ENCODE results near the gene TBCCD1.

Gene TBCCD1

GRCh38 chr3:186530415-186530814, 36.7 kb downstream of the TBCCD1 start:
- no peak for DNase-seq
- no peaks in the 10 kb centered on the region for H3K27me3 ChIP-seq (replicated peaks in 2 of 5; ENCODE audit: control insufficient read depth in 4 of 5, insufficient read depth in 5 of 5, low read length in 4 of 5)
- no peaks in the 10 kb centered on the region for H3K36me3 ChIP-seq (ENCODE audit: control insufficient read depth in 4 of 4, insufficient read depth in 4 of 4, low read length in 3 of 4)
- H3K9me3 ChIP-seq (ENCODE audit: control extremely low read depth in 1 of 5, control insufficient read depth in 4 of 5, insufficient read depth in 2 of 5, low read depth in 1 of 5, low read length in 4 of 5) = peaks cover 0 to 4% (median 0%) of the 10 kb centered on the region in 5 experiments
- no peak overlapping the region for H3K27ac ChIP-seq (ENCODE audit: insufficient read depth in 1 of 2, low read depth in 1 of 2, low read length in 2 of 2, poor library complexity in 1 of 2, severe bottlenecking in 2 of 2)
- ChIA-PET CTCF (interaction anchor here (1.8 to 3.5 kb wide), 4 partner anchors 11 to 271 kb away, joined by 8 to 41 read pairs (median 10); no protein-coding TSS in a partner anchor), POLR2A (no interaction called here)
- peaks cover 25 to 81% (median 59%) of the 10 kb centered on the region in 4 experiments for H3K4me1 ChIP-seq (ENCODE audit: control extremely low read depth in 1 of 4, control insufficient read depth in 4 of 4, insufficient read depth in 4 of 4, low read length in 3 of 4)
- H3K4me3 ChIP-seq (ENCODE audit: control insufficient read depth in 1 of 7, extremely low read depth in 1 of 7, insufficient read depth in 4 of 7, low read depth in 2 of 7, low read length in 6 of 7) = no peak overlapping the region

GRCh38 chr3:186529201-186529999, 37.7 kb downstream of the TBCCD1 start:
- WGBS (ENCODE audit: insufficient coverage) = 55% methylated on average over 8 of the region's 11 CpGs
- CTCF ChIA-PET = interaction anchor here (0.9 to 3.5 kb wide), 18 partner anchors 10 to 552 kb away, joined by 3 to 41 read pairs (median 4); no protein-coding TSS in a partner anchor
- H3K9me3 ChIP-seq (ENCODE audit: control extremely low read depth in 1 of 5, control insufficient read depth in 4 of 5, insufficient read depth in 2 of 5, low read depth in 1 of 5, low read length in 4 of 5) = peaks cover 0 to 4% (median 0%) of the 10 kb centered on the region in 5 experiments
- no peaks in the 10 kb centered on the region for H3K36me3 ChIP-seq (ENCODE audit: control insufficient read depth in 4 of 4, insufficient read depth in 4 of 4, low read length in 3 of 4)
- peak; percentile 73 to 99 (median 97) for DNase-seq
- no peaks in the 10 kb centered on the region for H3K27me3 ChIP-seq (replicated peaks in 2 of 5; ENCODE audit: control insufficient read depth in 4 of 5, insufficient read depth in 5 of 5, low read length in 4 of 5)
- peak overlapping the region in 1 of 7 experiments; percentile 36 for H3K4me3 ChIP-seq (ENCODE audit: control insufficient read depth in 1 of 7, extremely low read depth in 1 of 7, insufficient read depth in 4 of 7, low read depth in 2 of 7, low read length in 6 of 7)
- peak overlapping the region in 1 of 2 experiments; percentile 49 for H3K27ac ChIP-seq (ENCODE audit: insufficient read depth in 1 of 2, low read depth in 1 of 2, low read length in 2 of 2, poor library complexity in 1 of 2, severe bottlenecking in 2 of 2)
- peaks cover 24 to 79% (median 57%) of the 10 kb centered on the region in 4 experiments for H3K4me1 ChIP-seq (ENCODE audit: control extremely low read depth in 1 of 4, control insufficient read depth in 4 of 4, insufficient read depth in 4 of 4, low read length in 3 of 4)
- POLR2A ChIA-PET = interaction anchor here (0.7 to 1.6 kb wide), 4 partner anchors 9 to 181 kb away, joined by 3 to 17 read pairs (median 4); no protein-coding TSS in a partner anchor

DNA sequence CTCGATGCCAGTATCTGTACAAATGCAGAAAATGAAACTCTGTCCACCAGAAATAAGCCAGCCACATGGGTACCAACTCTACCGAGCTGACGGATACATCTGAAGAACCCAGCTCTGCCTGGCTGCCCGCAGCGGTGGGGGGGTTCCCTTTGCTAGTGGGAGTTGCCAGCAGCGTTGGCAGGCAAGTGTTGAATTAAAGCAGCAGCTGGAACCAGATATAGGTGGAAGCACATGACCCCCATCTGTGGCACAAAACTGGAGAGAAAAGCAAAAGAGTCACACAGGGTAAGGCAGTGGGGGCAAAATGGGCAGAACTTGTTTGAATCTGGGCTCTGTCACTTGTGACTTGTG, 40.9 kb downstream of the TBCCD1 start:
- Histone ChIP-seq H3K4me3 (ENCODE audit: control insufficient read depth in 1 of 7, extremely low read depth in 1 of 7, insufficient read depth in 4 of 7, low read depth in 2 of 7, low read length in 6 of 7) (no peak overlapping the region), H3K27me3 (replicated peaks in 2 of 5; ENCODE audit: control insufficient read depth in 4 of 5, insufficient read depth in 5 of 5, low read length in 4 of 5) (no peaks in the 10 kb centered on the region), H3K27ac (ENCODE audit: insufficient read depth in 1 of 2, low read depth in 1 of 2, low read length in 2 of 2, poor library complexity in 1 of 2, severe bottlenecking in 2 of 2) (no peak overlapping the region), H3K36me3 (ENCODE audit: control insufficient read depth in 4 of 4, insufficient read depth in 4 of 4, low read length in 3 of 4) (no peaks in the 10 kb centered on the region), H3K4me1 (ENCODE audit: control extremely low read depth in 1 of 4, control insufficient read depth in 4 of 4, insufficient read depth in 4 of 4, low read length in 3 of 4) (peaks cover 7 to 64% (median 42%) of the 10 kb centered on the region in 4 experiments), H3K9me3 (ENCODE audit: control extremely low read depth in 1 of 5, control insufficient read depth in 4 of 5, insufficient read depth in 2 of 5, low read depth in 1 of 5, low read length in 4 of 5) (peaks cover 0 to 4% (median 0%) of the 10 kb centered on the region in 5 experiments)
- CTCF ChIA-PET = interaction anchor here (0.6 to 1.8 kb wide), 5 partner anchors 9 to 558 kb away, joined by 3 to 6 read pairs (median 3); no protein-coding TSS in a partner anchor
- 90% methylated on average over 5 of the region's 6 CpGs for WGBS (ENCODE audit: insufficient coverage)
- POLR2A ChIA-PET = interaction anchor here (0.6 to 1.6 kb wide), 4 partner anchors 8 to 922 kb away, joined by 3 read pairs; partner anchors contain the start of gene TBCCD1
- peak in 2 of 3 donors; percentile 37 to 68 for DNase-seq

- H3K4me3 ChIP-seq (ENCODE audit: control insufficient read depth in 1 of 7, extremely low read depth in 1 of 7, insufficient read depth in 4 of 7, low read depth in 2 of 7, low read length in 6 of 7) = no peak overlapping the region
- ChIA-PET CTCF (interaction anchor here (0.6 to 1.8 kb wide), 8 partner anchors 8 to 557 kb away, joined by 3 to 6 read pairs (median 3); no protein-coding TSS in a partner anchor), POLR2A (interaction anchor here (0.6 to 1.6 kb wide), 2 partner anchors 10 to 42 kb away, joined by 3 read pairs; partner anchors contain the start of gene TBCCD1)
- H3K27ac ChIP-seq (ENCODE audit: insufficient read depth in 1 of 2, low read depth in 1 of 2, low read length in 2 of 2, poor library complexity in 1 of 2, severe bottlenecking in 2 of 2) = no peak overlapping the region
- H3K4me1 ChIP-seq (ENCODE audit: control extremely low read depth in 1 of 4, control insufficient read depth in 4 of 4, insufficient read depth in 4 of 4, low read length in 3 of 4) = peaks cover 5 to 64% (median 44%) of the 10 kb centered on the region in 4 experiments
- peaks cover 0 to 4% (median 0%) of the 10 kb centered on the region in 5 experiments for H3K9me3 ChIP-seq (ENCODE audit: control extremely low read depth in 1 of 5, control insufficient read depth in 4 of 5, insufficient read depth in 2 of 5, low read depth in 1 of 5, low read length in 4 of 5)
- no peaks in the 10 kb centered on the region for H3K36me3 ChIP-seq (ENCODE audit: control insufficient read depth in 4 of 4, insufficient read depth in 4 of 4, low read length in 3 of 4)
- 99% methylated on average over 5 of the region's 9 CpGs for WGBS (ENCODE audit: insufficient coverage)
- H3K27me3 ChIP-seq (replicated peaks in 2 of 5; ENCODE audit: control insufficient read depth in 4 of 5, insufficient read depth in 5 of 5, low read length in 4 of 5) = no peaks in the 10 kb centered on the region
- DNase-seq = no peak
These were observed 41.5 kb downstream of the TBCCD1 start for GRCh38 chr3:186525369-186526255.

DNA sequence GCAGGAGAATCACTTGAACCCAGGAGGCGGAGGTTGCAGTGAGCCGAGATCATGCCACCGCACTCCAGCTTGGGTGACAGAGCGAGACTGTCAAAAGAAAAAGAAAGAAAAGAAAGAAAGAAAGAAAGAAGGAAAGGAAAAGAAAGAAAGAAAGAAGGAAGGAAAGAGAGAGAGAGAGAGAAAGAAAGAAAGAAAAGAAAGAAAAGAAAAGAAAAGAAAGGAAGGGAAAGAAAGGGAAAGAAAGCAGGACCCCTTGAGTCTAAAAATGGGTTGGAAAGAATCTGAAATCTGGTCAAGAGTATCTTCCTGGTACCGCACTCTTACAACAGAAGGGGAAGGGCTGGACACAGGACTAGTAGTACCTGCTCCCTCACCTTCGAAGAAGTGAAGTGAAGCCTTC, 42.5 kb downstream of the TBCCD1 start:
- Histone ChIP-seq H3K9me3 (ENCODE audit: control extremely low read depth in 1 of 5, control insufficient read depth in 4 of 5, insufficient read depth in 2 of 5, low read depth in 1 of 5, low read length in 4 of 5) (peaks cover 0 to 4% (median 0%) of the 10 kb centered on the region in 5 experiments), H3K36me3 (ENCODE audit: control insufficient read depth in 4 of 4, insufficient read depth in 4 of 4, low read length in 3 of 4) (no peaks in the 10 kb centered on the region), H3K4me1 (ENCODE audit: control extremely low read depth in 1 of 4, control insufficient read depth in 4 of 4, insufficient read depth in 4 of 4, low read length in 3 of 4) (peaks cover 2 to 64% (median 44%) of the 10 kb centered on the region in 4 experiments), H3K4me3 (ENCODE audit: control insufficient read depth in 1 of 7, extremely low read depth in 1 of 7, insufficient read depth in 4 of 7, low read depth in 2 of 7, low read length in 6 of 7) (no peak overlapping the region), H3K27ac (ENCODE audit: insufficient read depth in 1 of 2, low read depth in 1 of 2, low read length in 2 of 2, poor library complexity in 1 of 2, severe bottlenecking in 2 of 2) (no peak overlapping the region), H3K27me3 (replicated peaks in 2 of 5; ENCODE audit: control insufficient read depth in 4 of 5, insufficient read depth in 5 of 5, low read length in 4 of 5) (no peaks in the 10 kb centered on the region)
- ChIA-PET CTCF (interaction anchor here (0.6 to 1.5 kb wide), 4 partner anchors 14 to 257 kb away, joined by 3 read pairs; no protein-coding TSS in a partner anchor), POLR2A (no interaction called here)
- 96% methylated on average over 5 of the region's 6 CpGs for WGBS (ENCODE audit: insufficient coverage)
- DNase-seq = no peak

DNA sequence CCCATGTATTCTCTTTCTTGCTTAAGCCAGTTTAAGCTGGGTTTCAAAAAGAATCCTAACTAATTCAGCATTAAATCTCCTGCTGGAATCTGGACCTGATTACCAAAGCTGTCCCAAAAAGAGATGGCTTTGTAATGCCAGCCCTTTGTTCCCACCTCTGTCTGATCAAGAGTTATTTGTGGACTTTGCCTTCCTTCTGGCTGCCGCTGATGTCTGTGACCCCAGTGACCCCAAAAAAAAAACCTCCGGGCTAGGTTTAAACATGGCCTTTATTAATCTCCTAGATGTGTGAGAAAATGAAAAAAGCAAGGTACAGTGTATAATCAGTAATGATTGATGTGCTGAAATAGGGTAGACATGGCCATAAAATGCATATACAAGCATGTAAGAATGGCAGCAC, 43.7 kb downstream of the TBCCD1 start:
- POLR2A ChIA-PET = no interaction called here
- H3K27me3 ChIP-seq (replicated peaks in 2 of 5; ENCODE audit: control insufficient read depth in 4 of 5, insufficient read depth in 5 of 5, low read length in 4 of 5) = no peaks in the 10 kb centered on the region
- peaks cover 5 to 64% (median 43%) of the 10 kb centered on the region in 4 experiments for H3K4me1 ChIP-seq (ENCODE audit: control extremely low read depth in 1 of 4, control insufficient read depth in 4 of 4, insufficient read depth in 4 of 4, low read length in 3 of 4)
- peaks cover 0 to 4% (median 0%) of the 10 kb centered on the region in 5 experiments for H3K9me3 ChIP-seq (ENCODE audit: control extremely low read depth in 1 of 5, control insufficient read depth in 4 of 5, insufficient read depth in 2 of 5, low read depth in 1 of 5, low read length in 4 of 5)
- DNase-seq = no peak
- H3K27ac ChIP-seq (ENCODE audit: insufficient read depth in 1 of 2, low read depth in 1 of 2, low read length in 2 of 2, poor library complexity in 1 of 2, severe bottlenecking in 2 of 2) = no peak overlapping the region
- H3K36me3 ChIP-seq (ENCODE audit: control insufficient read depth in 4 of 4, insufficient read depth in 4 of 4, low read length in 3 of 4) = no peaks in the 10 kb centered on the region
- no peak overlapping the region for H3K4me3 ChIP-seq (ENCODE audit: control insufficient read depth in 1 of 7, extremely low read depth in 1 of 7, insufficient read depth in 4 of 7, low read depth in 2 of 7, low read length in 6 of 7)
- WGBS (ENCODE audit: insufficient coverage) = 100% methylated on average over 2 of the region's 2 CpGs
- CTCF ChIA-PET = interaction anchor here (1.0 kb wide), 1 partner anchor 16 kb away, joined by 3 read pairs; no protein-coding TSS in a partner anchor
